GM12878 (cell line): ENCODE data around the gene PRCD. TPM values are rescaled to one million over a fixed set of nuclear protein-coding genes. Genes with fewer than 3 reads are reported as not detected.
A peak's percentile ranks its signal among the peaks of the same experiment; 100 is the strongest.

Experiments used
- polyA plus RNA-seq, 11 experiments: library from polyadenylated mRNA; depleted of rRNA in 4 of 11; unstranded in 6 of 11; stranded (reverse) in 5 of 11; fragments of >200 nt; fragmentation: Nextera tagmentation in 4 of 11; fragmentation: Illumina TruSeq in 1 of 11; extraction: Ambion mirVana in 4 of 11; extraction: Trizol in 1 of 11; gene quantifications; 1 replicate in 1 of 11; 2 replicates in 10 of 11; pipeline versions ENCODE4 v1.2.1 to v1.2.3, GENCODE V29; 2011 to 2016; ENCODE audit warnings: inconsistent platforms in 2 of 11, missing spikeins in 2 of 11, low read depth in 1 of 11
- small RNA-seq: library from RNA; depleted of rRNA; stranded (forward); fragments of <200 nt; gene quantifications from one replicate; pipeline ENCODE3, GENCODE V24; 2014
- total RNA-seq, 4 experiments: library from RNA; depleted of rRNA in 3 of 4; stranded (reverse); fragments of >200 nt in 3 of 4; fragmentation: Illumina TruSeq in 1 of 4; extraction: Trizol in 1 of 4; gene quantifications; 2 replicates each; pipeline versions ENCODE4 v1.2.1 to v1.2.3, GENCODE V29; 2013 to 2021

Gene PRCD
- total and polyA plus RNA-seq, 10 of the 15 experiments (the other 5 are each of a cell fraction or from before 2014, with no cell fraction given) = 0.18 to 0.95 (median 0.34) TPM; not detected in 4

Small RNA genes within 50 kb of the gene (small RNA-seq; reads per million reads assigned to genes)
- gene SNORD1A = not detected
- 209 reads per million, percentile 99 among the genes with 10 or more reads in this experiment for gene SNORD1B

Other genes with a start within 250 kb of the PRCD start
Only the 7 nearest of the 14 such genes appear.
- 1.1 and 2.0 TPM in 2 replicates for gene SPHK1, start 155.4 kb upstream of the PRCD start, total RNA-seq (2014; rRNA removed)
- 0.23 and 0.31 TPM in 2 replicates for gene SPHK1, start 155.4 kb upstream of the PRCD start, total RNA-seq (2014; rRNA removed; fragmentation: Illumina TruSeq; extraction: Trizol)
- 0.77 and 1.3 TPM in 2 replicates for gene SPHK1, start 155.4 kb upstream of the PRCD start, total RNA-seq (2021)
- 0.30 and 0.31 TPM in 2 replicates for gene SPHK1, start 155.4 kb upstream of the PRCD start, polyA plus RNA-seq (2011; rRNA removed)
- gene SPHK1, start 155.4 kb upstream of the PRCD start, polyA plus RNA-seq (2014; fragmentation: Illumina TruSeq; extraction: Trizol) = 0.09 TPM in 1 of 2 replicates, not detected in the other
- not detected for gene SPHK1, start 155.4 kb upstream of the PRCD start, polyA plus RNA-seq (2014; fragmentation: Nextera tagmentation; extraction: Ambion mirVana)
- 0.80 and 0.94 TPM in 2 replicates for gene SPHK1, start 155.4 kb upstream of the PRCD start, polyA plus RNA-seq (2014; rRNA removed)
- gene SPHK1, start 155.4 kb upstream of the PRCD start, polyA plus RNA-seq (2016; fragmentation: Nextera tagmentation; extraction: Ambion mirVana) = under 1 TPM; 0.29 to 0.40 TPM
- gene UBE2O, start 86.9 kb upstream of the PRCD start, total RNA-seq (2014; rRNA removed) = 13.4 and 17.8 TPM in 2 replicates
- gene UBE2O, start 86.9 kb upstream of the PRCD start, total RNA-seq (2014; rRNA removed; fragmentation: Illumina TruSeq; extraction: Trizol) = 10.3 and 12.4 TPM in 2 replicates
- 35.2 and 39.0 TPM in 2 replicates for gene UBE2O, start 86.9 kb upstream of the PRCD start, total RNA-seq (2021)
- 5.7 and 11.1 TPM in 2 replicates for gene UBE2O, start 86.9 kb upstream of the PRCD start, polyA plus RNA-seq (2011; rRNA removed)
- 10.1 and 18.1 TPM in 2 replicates for gene UBE2O, start 86.9 kb upstream of the PRCD start, polyA plus RNA-seq (2014; fragmentation: Illumina TruSeq; extraction: Trizol)
- gene UBE2O, start 86.9 kb upstream of the PRCD start, polyA plus RNA-seq (2014; fragmentation: Nextera tagmentation; extraction: Ambion mirVana) = 1 to 10 TPM; 2.1 to 3.0 TPM
- 14.5 and 21.7 TPM in 2 replicates for gene UBE2O, start 86.9 kb upstream of the PRCD start, polyA plus RNA-seq (2014; rRNA removed)
- gene UBE2O, start 86.9 kb upstream of the PRCD start, polyA plus RNA-seq (2016; fragmentation: Nextera tagmentation; extraction: Ambion mirVana) = 10 to 100 TPM; 13.7 to 15.5 TPM
- not detected in 2 replicates for gene AANAT, start 72.4 kb upstream of the PRCD start, total RNA-seq (2014; rRNA removed)
- not detected in 2 replicates for gene AANAT, start 72.4 kb upstream of the PRCD start, total RNA-seq (2014; rRNA removed; fragmentation: Illumina TruSeq; extraction: Trizol)
- 0.23 TPM in 1 of 2 replicates, not detected in the other for gene AANAT, start 72.4 kb upstream of the PRCD start, total RNA-seq (2021)
- gene AANAT, start 72.4 kb upstream of the PRCD start, polyA plus RNA-seq (2011; rRNA removed) = not detected in 2 replicates
- gene AANAT, start 72.4 kb upstream of the PRCD start, polyA plus RNA-seq (2014; fragmentation: Illumina TruSeq; extraction: Trizol) = not detected in 2 replicates
- not detected for gene AANAT, start 72.4 kb upstream of the PRCD start, polyA plus RNA-seq (2014; fragmentation: Nextera tagmentation; extraction: Ambion mirVana)
- not detected in 2 replicates for gene AANAT, start 72.4 kb upstream of the PRCD start, polyA plus RNA-seq (2014; rRNA removed)
- gene AANAT, start 72.4 kb upstream of the PRCD start, polyA plus RNA-seq (2016; fragmentation: Nextera tagmentation; extraction: Ambion mirVana) = not detected
- 22.5 and 31.1 TPM in 2 replicates for gene RHBDF2, start 38.6 kb upstream of the PRCD start, total RNA-seq (2014; rRNA removed)
- gene RHBDF2, start 38.6 kb upstream of the PRCD start, total RNA-seq (2014; rRNA removed; fragmentation: Illumina TruSeq; extraction: Trizol) = 10.9 and 12.2 TPM in 2 replicates
- 30.5 and 43.0 TPM in 2 replicates for gene RHBDF2, start 38.6 kb upstream of the PRCD start, total RNA-seq (2021)
- 2.0 and 6.5 TPM in 2 replicates for gene RHBDF2, start 38.6 kb upstream of the PRCD start, polyA plus RNA-seq (2011; rRNA removed)
- gene RHBDF2, start 38.6 kb upstream of the PRCD start, polyA plus RNA-seq (2014; fragmentation: Illumina TruSeq; extraction: Trizol) = 3.7 and 12.9 TPM in 2 replicates
- 1 to 10 TPM in 1 of 2 experiments, under 1 TPM in 1; 0.97 to 1.1 TPM for gene RHBDF2, start 38.6 kb upstream of the PRCD start, polyA plus RNA-seq (2014; fragmentation: Nextera tagmentation; extraction: Ambion mirVana)
- 38.3 and 42.4 TPM in 2 replicates for gene RHBDF2, start 38.6 kb upstream of the PRCD start, polyA plus RNA-seq (2014; rRNA removed)
- 10 to 100 TPM; 24.5 to 26.4 TPM for gene RHBDF2, start 38.6 kb upstream of the PRCD start, polyA plus RNA-seq (2016; fragmentation: Nextera tagmentation; extraction: Ambion mirVana)
- 0.34 TPM in 1 of 2 replicates, not detected in the other for gene CYGB, start 2.3 kb upstream of the PRCD start, total RNA-seq (2014; rRNA removed)
- not detected in 2 replicates for gene CYGB, start 2.3 kb upstream of the PRCD start, total RNA-seq (2014; rRNA removed; fragmentation: Illumina TruSeq; extraction: Trizol)
- not detected in 2 replicates for gene CYGB, start 2.3 kb upstream of the PRCD start, total RNA-seq (2021)
- gene CYGB, start 2.3 kb upstream of the PRCD start, polyA plus RNA-seq (2011; rRNA removed) = not detected in 2 replicates
- not detected in 2 replicates for gene CYGB, start 2.3 kb upstream of the PRCD start, polyA plus RNA-seq (2014; fragmentation: Illumina TruSeq; extraction: Trizol)
- gene CYGB, start 2.3 kb upstream of the PRCD start, polyA plus RNA-seq (2014; fragmentation: Nextera tagmentation; extraction: Ambion mirVana) = not detected
- gene CYGB, start 2.3 kb upstream of the PRCD start, polyA plus RNA-seq (2014; rRNA removed) = not detected in 2 replicates
- gene CYGB, start 2.3 kb upstream of the PRCD start, polyA plus RNA-seq (2016; fragmentation: Nextera tagmentation; extraction: Ambion mirVana) = not detected
- gene ST6GALNAC2, start 45.8 kb downstream of the PRCD start, total RNA-seq (2014; rRNA removed) = 0.23 TPM in 1 of 2 replicates, not detected in the other
- not detected in 2 replicates for gene ST6GALNAC2, start 45.8 kb downstream of the PRCD start, total RNA-seq (2014; rRNA removed; fragmentation: Illumina TruSeq; extraction: Trizol)
- gene ST6GALNAC2, start 45.8 kb downstream of the PRCD start, total RNA-seq (2021) = 0.13 and 0.41 TPM in 2 replicates
- gene ST6GALNAC2, start 45.8 kb downstream of the PRCD start, polyA plus RNA-seq (2011; rRNA removed) = 0.08 and 0.17 TPM in 2 replicates
- gene ST6GALNAC2, start 45.8 kb downstream of the PRCD start, polyA plus RNA-seq (2014; fragmentation: Illumina TruSeq; extraction: Trizol) = not detected in 2 replicates
- not detected for gene ST6GALNAC2, start 45.8 kb downstream of the PRCD start, polyA plus RNA-seq (2014; fragmentation: Nextera tagmentation; extraction: Ambion mirVana)
- 0.18 TPM in 1 of 2 replicates, not detected in the other for gene ST6GALNAC2, start 45.8 kb downstream of the PRCD start, polyA plus RNA-seq (2014; rRNA removed)
- gene ST6GALNAC2, start 45.8 kb downstream of the PRCD start, polyA plus RNA-seq (2016; fragmentation: Nextera tagmentation; extraction: Ambion mirVana) = under 1 TPM in 1 of 2 experiments, not detected in 1; 0.24 TPM
- gene ST6GALNAC1, start 103.7 kb downstream of the PRCD start, total RNA-seq (2014; rRNA removed) = not detected in 2 replicates
- gene ST6GALNAC1, start 103.7 kb downstream of the PRCD start, total RNA-seq (2014; rRNA removed; fragmentation: Illumina TruSeq; extraction: Trizol) = not detected in 2 replicates
- gene ST6GALNAC1, start 103.7 kb downstream of the PRCD start, total RNA-seq (2021) = 0.08 and 0.29 TPM in 2 replicates
- not detected in 2 replicates for gene ST6GALNAC1, start 103.7 kb downstream of the PRCD start, polyA plus RNA-seq (2011; rRNA removed)
- not detected in 2 replicates for gene ST6GALNAC1, start 103.7 kb downstream of the PRCD start, polyA plus RNA-seq (2014; fragmentation: Illumina TruSeq; extraction: Trizol)
- not detected for gene ST6GALNAC1, start 103.7 kb downstream of the PRCD start, polyA plus RNA-seq (2014; fragmentation: Nextera tagmentation; extraction: Ambion mirVana)
- gene ST6GALNAC1, start 103.7 kb downstream of the PRCD start, polyA plus RNA-seq (2014; rRNA removed) = not detected in 2 replicates
- not detected for gene ST6GALNAC1, start 103.7 kb downstream of the PRCD start, polyA plus RNA-seq (2016; fragmentation: Nextera tagmentation; extraction: Ambion mirVana)